ENCODE data around the gene SRD5A1.

GRCh38 chr5:6637590-6637989 lies 4.3 kb downstream of the SRD5A1 start:
- no peak for TF ChIP-seq CTCF (IDR thresholded peaks at IDR 0.05; ENCODE audit: low read depth, low read length)
- TF ChIP-seq POLR2A (IDR thresholded peaks at IDR 0.05; ENCODE audit: extremely low read depth, insufficient read length), result no peak
- TF ChIP-seq MAX (IDR thresholded peaks at IDR 0.05; ENCODE audit: low read depth, low read length), result no peak
- no peak for TF ChIP-seq MYC (IDR thresholded peaks at IDR 0.05; ENCODE audit: low read depth, low read length)
